Measurements from ENCODE around the gene WDR20. TPM values are rescaled to one million over a fixed set of nuclear protein-coding genes. Genes with fewer than 3 reads are reported as not detected.
"Not testable (repeated sequence)": the region's sequence is repeated elsewhere in the genome, so short reads cannot be mapped to it uniquely, and the experiment has no call there.

The WDR20 gene
- polyA plus RNA-seq, 4 donors: 23.4 to 32.5 (median 27.9) TPM

DNA sequence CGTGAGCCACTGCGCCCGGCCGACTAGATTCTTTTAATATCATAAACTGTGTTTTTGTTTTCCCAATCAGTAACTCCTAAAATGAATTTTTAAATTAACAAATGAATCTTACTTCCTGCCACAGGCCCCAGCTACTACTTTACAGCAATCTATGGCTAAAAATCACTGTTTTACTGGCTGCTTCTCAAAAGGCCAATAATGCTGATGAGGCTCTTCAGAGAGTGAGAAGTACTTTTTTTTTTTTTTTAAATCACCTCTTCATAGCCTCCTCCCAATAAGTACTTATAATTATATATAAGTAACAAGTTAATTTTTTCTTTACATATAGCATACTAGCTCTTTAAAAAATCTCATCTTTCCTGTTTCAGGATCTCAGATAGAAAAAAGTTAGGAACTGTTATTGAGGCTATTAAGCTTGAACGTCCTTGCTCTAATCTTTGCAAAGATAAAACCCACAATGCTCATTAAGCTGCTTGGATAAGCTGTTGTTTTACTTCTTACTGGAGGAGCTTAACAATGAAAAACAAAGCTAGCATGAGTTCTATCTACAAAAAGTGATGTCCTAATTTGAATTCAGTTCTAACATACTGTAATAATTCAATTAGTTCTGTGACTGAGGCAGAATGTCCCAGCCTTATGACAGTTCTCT lies 12.8 kb upstream of the WDR20 start:
- no peak for DNase-seq (ENCODE audit: low read depth in 4 of 4, low spot score in 3 of 4)

- no peak for DNase-seq (ENCODE audit: low read depth in 4 of 4, low spot score in 3 of 4)
Observed at GRCh38 chr14:102131741-102132140, 8.0 kb upstream of the WDR20 start.

GRCh38 chr14:102134021-102134420 lies 5.7 kb upstream of the WDR20 start:
- DNase-seq (ENCODE audit: low read depth in 4 of 4, low spot score in 3 of 4): not testable (repeated sequence)

DNA sequence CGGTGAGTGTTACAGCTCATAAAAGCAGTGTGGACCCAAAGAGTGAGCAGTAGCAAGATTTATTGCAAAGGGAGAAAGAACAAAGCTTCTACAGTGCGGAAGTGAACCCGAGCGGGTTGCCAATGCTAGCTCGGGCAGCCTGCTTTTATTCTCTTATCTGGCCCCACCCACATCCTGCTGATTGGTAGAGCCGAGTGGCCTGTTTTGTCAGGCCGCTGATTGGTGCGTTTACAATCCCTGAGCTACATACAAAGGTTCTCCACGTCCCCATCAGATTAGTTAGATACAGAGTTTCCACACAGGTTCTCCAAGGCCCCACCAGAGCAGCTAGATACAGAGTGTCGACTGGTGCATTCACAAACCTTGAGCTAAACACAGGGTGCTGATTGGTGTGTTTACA lies 5.0 kb upstream of the WDR20 start:
- DNase-seq (ENCODE audit: low read depth in 4 of 4, low spot score in 3 of 4): not testable (repeated sequence)

GRCh38 chr14:102135456-102135855 lies 4.2 kb upstream of the WDR20 start:
- DNase-seq (ENCODE audit: low read depth in 4 of 4, low spot score in 3 of 4): not testable (repeated sequence)

GRCh38 chr14:102138535-102138934 lies 1.2 kb upstream of the WDR20 start:
- no peak for DNase-seq (ENCODE audit: low read depth in 4 of 4, low spot score in 3 of 4)

DNA sequence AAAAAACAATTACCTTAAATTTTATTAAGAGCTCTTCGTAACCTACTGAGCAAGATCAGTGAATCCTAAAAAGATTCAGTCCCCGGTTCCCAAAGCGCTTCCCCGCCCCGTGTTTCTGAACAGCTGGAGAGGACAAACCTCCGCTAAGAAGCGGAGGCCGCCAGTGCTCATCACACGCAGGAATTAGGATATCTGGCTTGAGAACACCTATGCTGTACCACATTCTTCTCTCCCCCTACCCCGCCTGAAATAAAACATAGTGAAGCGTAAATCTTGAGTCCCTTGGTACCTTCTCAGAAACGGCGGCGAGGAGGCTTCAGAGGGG lies 774 bp upstream of the WDR20 start:
- DNase-seq (ENCODE audit: low read depth in 4 of 4, low spot score in 3 of 4): no peak

- no peak for DNase-seq (ENCODE audit: low read depth in 4 of 4, low spot score in 3 of 4)
Observed at GRCh38 chr14:102140027-102140749, 491 bp downstream of the WDR20 start.

GRCh38 chr14:102140750-102141145 lies 1.1 kb downstream of the WDR20 start:
- no peak for DNase-seq (ENCODE audit: low read depth in 4 of 4, low spot score in 3 of 4)

DNA sequence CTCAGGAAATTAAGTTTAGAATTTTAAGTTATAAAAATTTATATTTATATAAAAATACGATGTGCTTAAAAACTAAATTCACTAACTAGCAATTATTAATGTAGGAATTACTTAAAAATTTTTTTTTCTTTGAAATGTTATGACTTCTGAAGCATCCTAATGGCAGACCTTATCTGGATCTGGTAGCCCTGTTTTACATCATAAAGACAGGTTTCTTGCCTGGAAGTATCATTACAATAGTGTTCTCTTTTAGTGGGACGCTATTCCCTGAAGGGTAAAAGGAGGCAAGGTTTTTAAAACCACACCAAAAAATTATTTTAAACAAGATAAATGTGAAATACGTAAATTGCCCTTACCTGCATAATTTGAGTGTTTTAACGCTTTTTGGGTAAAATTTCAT lies 2.1 kb downstream of the WDR20 start:
- no peak for DNase-seq (ENCODE audit: low read depth in 4 of 4, low spot score in 3 of 4)

- no peak for DNase-seq (ENCODE audit: low read depth in 4 of 4, low spot score in 3 of 4)
Observed at GRCh38 chr14:102144914-102145313, 5.2 kb downstream of the WDR20 start.

DNA sequence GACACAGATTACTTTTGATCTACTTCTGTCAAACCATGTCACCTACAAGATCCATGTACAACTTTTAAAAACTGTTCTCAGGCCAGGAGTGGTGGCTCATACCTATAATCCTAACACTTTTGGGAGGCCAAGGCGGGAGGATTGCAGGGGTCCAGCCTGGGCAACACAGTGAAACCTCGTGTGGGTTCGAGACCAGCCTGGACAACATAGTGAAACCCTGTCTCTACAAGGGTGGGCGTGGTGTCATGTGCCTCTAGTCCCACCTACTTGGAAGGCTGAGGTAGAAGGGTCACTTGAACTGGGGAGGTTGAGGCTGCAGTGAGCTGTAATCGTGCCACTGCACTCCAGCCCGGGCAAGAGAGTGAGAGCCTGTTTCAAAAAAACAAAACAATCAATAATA lies 5.7 kb downstream of the WDR20 start:
- DNase-seq (ENCODE audit: low read depth in 4 of 4, low spot score in 3 of 4): no peak

DNA sequence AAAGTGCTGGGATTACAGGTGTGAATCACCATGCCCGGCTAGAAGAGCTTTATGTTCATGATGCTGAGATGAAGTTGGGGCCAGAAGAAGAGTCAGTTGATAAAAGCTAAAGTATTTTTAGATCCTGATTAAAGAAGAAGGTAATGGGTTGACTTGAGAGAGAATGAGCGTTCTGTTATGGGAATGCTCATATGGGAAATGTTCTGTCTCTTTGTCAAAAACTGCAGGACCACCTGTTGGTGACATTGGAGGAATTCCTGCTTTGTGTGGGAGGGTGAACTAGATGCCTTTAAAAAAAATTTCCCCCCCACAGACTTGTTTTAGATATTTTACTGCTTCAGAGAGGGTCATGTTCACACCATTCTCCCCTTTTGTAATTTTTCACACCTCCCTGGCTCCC lies 6.7 kb downstream of the WDR20 start:
- no peak for DNase-seq (ENCODE audit: low read depth in 4 of 4, low spot score in 3 of 4)

DNA sequence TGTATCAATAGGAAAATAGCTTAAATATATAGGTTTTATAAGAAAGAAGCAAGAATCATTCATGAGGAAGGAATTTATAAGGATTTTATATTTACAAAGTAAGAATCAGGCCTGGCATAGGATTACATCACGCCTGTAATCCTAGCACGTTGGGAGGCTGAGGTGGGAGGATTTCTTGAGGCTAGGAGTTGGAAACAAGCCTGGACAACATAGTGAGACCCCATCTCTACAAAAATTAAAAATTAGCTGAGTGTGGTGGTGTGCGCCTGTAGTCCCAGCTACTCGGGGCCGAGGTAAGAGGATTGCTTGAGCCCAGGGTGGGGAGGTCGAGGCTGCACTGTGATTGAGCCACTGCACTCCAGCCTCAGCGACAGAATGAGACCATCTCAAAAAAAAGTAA lies 10.4 kb downstream of the WDR20 start:
- no peak for DNase-seq (ENCODE audit: low read depth in 4 of 4, low spot score in 3 of 4)

GRCh38 chr14:102150744-102151143 lies 11.0 kb downstream of the WDR20 start:
- DNase-seq (ENCODE audit: low read depth in 4 of 4, low spot score in 3 of 4): no peak

DNA sequence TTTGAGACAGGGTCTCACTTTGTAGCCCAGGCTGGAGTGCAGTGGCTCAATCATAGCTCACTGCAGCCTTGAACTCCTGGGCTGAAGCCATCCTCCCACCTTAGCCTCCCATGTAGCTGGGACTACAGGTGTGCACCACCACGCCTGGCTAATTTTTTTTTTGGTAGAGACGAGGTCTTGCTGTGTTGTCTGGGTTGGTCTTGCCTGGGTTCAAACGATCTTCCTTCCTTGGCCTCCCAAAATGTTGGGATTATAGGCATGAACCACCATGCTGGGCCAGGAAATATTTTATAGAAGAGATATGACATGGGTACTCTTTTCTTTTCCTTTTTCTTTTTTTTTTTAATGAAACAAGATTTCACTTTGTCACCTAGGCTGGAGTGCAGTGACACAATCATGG lies 11.7 kb downstream of the WDR20 start:
- DNase-seq (ENCODE audit: low read depth in 4 of 4, low spot score in 3 of 4): not testable (repeated sequence)

GRCh38 chr14:102154121-102154520 lies 14.4 kb downstream of the WDR20 start:
- DNase-seq (ENCODE audit: low read depth in 4 of 4, low spot score in 3 of 4): no peak

GRCh38 chr14:102154821-102155549 lies 15.3 kb downstream of the WDR20 start:
- no peak for DNase-seq (ENCODE audit: low read depth in 4 of 4, low spot score in 3 of 4)

DNA sequence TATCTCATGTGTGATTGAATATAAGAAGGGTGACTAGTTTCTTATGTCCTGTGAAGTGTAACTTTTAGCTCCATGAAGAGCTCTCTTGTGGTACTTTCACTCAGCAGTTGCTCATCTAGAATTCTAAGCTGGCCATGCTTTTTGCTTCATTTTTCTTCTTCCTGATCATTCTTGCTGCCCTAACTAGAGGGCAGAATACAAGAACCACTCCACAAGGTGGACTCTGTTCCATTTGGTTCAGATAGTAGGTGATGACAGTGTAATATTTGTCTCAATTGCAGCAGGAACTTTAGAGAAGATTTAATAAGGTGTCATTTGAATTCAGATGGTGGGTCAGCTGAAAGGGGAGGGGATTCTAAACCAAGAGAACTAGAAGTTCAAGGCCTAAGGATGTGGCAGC lies 17.6 kb downstream of the WDR20 start:
- DNase-seq (ENCODE audit: low read depth in 4 of 4, low spot score in 3 of 4): no peak

- no peak for DNase-seq (ENCODE audit: low read depth in 4 of 4, low spot score in 3 of 4)
Observed at GRCh38 chr14:102158797-102159196, 19.1 kb downstream of the WDR20 start.

- DNase-seq (ENCODE audit: low read depth in 4 of 4, low spot score in 3 of 4): no peak
Observed at GRCh38 chr14:102159841-102160240, 20.1 kb downstream of the WDR20 start.

- DNase-seq (ENCODE audit: low read depth in 4 of 4, low spot score in 3 of 4): no peak
Observed at GRCh38 chr14:102162487-102162886, 22.8 kb downstream of the WDR20 start.
